OCI-LY7 (cell line): ENCODE measurements around the gene EHBP1. TPM values are rescaled to one million over a fixed set of nuclear protein-coding genes. Genes with fewer than 3 reads are reported as not detected.

Experiments
- BruUV-seq: library from RNA; stranded (reverse); fragments of 400-500 nt; replicated peaks from 2 replicates; lab custom pipeline; 2021; lab: Mats Ljungman, UMichigan
- CTCF ChIA-PET: fragments of 300-600 bp; sonication (Branson Sonifier 250); formaldehyde crosslinking; loops from one replicate; lab custom pipeline; 2022; ENCODE audit warnings: antibody characterized with exemption; ENCODE audit not compliant: unreplicated experiment; lab: Charles Lee
- POLR2A ChIA-PET: fragments of 300-600 bp; sonication (Branson Sonifier 250); formaldehyde crosslinking; loops from one replicate; lab custom pipeline; 2022; ENCODE audit warnings: antibody characterized with exemption; lab: Charles Lee
- DNase-seq: peaks from one replicate; pipeline ENCODE4 v3.0.0-alpha.2; 2015; ENCODE audit warnings: low spot score
- H2AFZ ChIP-seq: fragments of 200-600 bp; sonication (generic), shearing (Covaris generic); 2 replicates; pipeline ENCODE4 v1.6.1; 2014; ENCODE audit warnings: mild to moderate bottlenecking, antibody characterized with exemption, low read length, moderate library complexity
- H3K27ac ChIP-seq: fragments of 200-600 bp; sonication (generic); 2 replicates; pipeline ENCODE4 v1.5.1; 2014; ENCODE audit warnings: mixed run types, low read depth, mild to moderate bottlenecking, moderate library complexity, low read length, inconsistent platforms; ENCODE audit not compliant: poor library complexity, severe bottlenecking
- H3K36me3 ChIP-seq: fragments of 200-600 bp; sonication (generic); 2 replicates; pipeline ENCODE4 v1.6.1; 2014; ENCODE audit warnings: mild to moderate bottlenecking, antibody characterized with exemption, low read length, moderate library complexity, mixed read lengths; ENCODE audit not compliant: insufficient read depth
- H3K4me1 ChIP-seq: fragments of 200-600 bp; sonication (generic); 2 replicates; pipeline ENCODE4 v1.5.1; 2014; ENCODE audit warnings: mild to moderate bottlenecking, low read length; ENCODE audit not compliant: insufficient read depth, poor library complexity, severe bottlenecking
- H3K4me2 ChIP-seq: fragments of 200-600 bp; sonication (generic); 2 replicates; pipeline ENCODE4 v1.6.1; 2014; ENCODE audit warnings: mild to moderate bottlenecking, low read length
- H3K4me3 ChIP-seq: fragments of 200-600 bp; sonication (generic); 2 replicates; pipeline ENCODE4 v1.5.1; 2014; ENCODE audit warnings: mild to moderate bottlenecking, low read depth, low read length; ENCODE audit not compliant: poor library complexity, severe bottlenecking
- H3K79me2 ChIP-seq: fragments of 200-600 bp; sonication (generic); 2 replicates; pipeline ENCODE4 v1.6.1; 2016; ENCODE audit warnings: low read depth, mild to moderate bottlenecking, low read length, moderate library complexity, mixed read lengths; ENCODE audit not compliant: insufficient read depth
- H3K9me2 ChIP-seq: fragments of 200-600 bp; sonication (generic); 2 replicates; pipeline ENCODE4 v1.6.1; 2016; ENCODE audit warnings: mild to moderate bottlenecking, low read length, mixed read lengths; ENCODE audit not compliant: insufficient read depth
- H3K9me3 ChIP-seq: fragments of 200-600 bp; sonication (generic); 2 replicates; pipeline ENCODE4 v1.6.1; 2014; ENCODE audit warnings: mild to moderate bottlenecking, mixed run types, low read length, mixed read lengths
- H4K20me1 ChIP-seq: fragments of 200-600 bp; sonication (generic); 2 replicates; pipeline ENCODE4 v1.6.1; 2014; ENCODE audit warnings: mild to moderate bottlenecking, antibody characterized with exemption, low read length, moderate library complexity, mixed read lengths; ENCODE audit not compliant: insufficient read depth
- EZH2phosphoT487 ChIP-seq: fragments of 200-600 bp; sonication (generic); IDR thresholded peaks from 2 replicates; pipeline ENCODE4 v1.6.1; 2018; ENCODE audit warnings: low read depth, borderline replicate concordance, mild to moderate bottlenecking, mixed run types, antibody characterized with exemption, low read length, moderate library complexity, mixed read lengths
- intact Hi-C: fragments of 100-400 bp; cut with micrococcal nuclease; formaldehyde crosslinking; loops from one replicate; pipeline ENCODE4 v1.10.0; 2022; ENCODE audit not compliant: unreplicated experiment
- total RNA-seq, 2 experiments: library from RNA; depleted of rRNA in 1 of 2; stranded (reverse); fragments of >200 nt in 1 of 2; shearing (Covaris generic) in 1 of 2; gene quantifications; 2 replicates each; pipeline ENCODE4 v1.2.3, GENCODE V29; 2014 to 2022
- TF ChIP-seq, protein P1 (sequence below): fragments of 200-600 bp; sonication (generic); conservative IDR thresholded peaks from 2 replicates; pipeline ENCODE4 v1.5.1; 2014; ENCODE audit warnings: mild to moderate bottlenecking, antibody characterized with exemption, low read length, moderate library complexity, mixed read lengths

Gene EHBP1
- total RNA-seq, 2 experiments from 2014 or later = 26.8 to 34.1 TPM

DNA sequence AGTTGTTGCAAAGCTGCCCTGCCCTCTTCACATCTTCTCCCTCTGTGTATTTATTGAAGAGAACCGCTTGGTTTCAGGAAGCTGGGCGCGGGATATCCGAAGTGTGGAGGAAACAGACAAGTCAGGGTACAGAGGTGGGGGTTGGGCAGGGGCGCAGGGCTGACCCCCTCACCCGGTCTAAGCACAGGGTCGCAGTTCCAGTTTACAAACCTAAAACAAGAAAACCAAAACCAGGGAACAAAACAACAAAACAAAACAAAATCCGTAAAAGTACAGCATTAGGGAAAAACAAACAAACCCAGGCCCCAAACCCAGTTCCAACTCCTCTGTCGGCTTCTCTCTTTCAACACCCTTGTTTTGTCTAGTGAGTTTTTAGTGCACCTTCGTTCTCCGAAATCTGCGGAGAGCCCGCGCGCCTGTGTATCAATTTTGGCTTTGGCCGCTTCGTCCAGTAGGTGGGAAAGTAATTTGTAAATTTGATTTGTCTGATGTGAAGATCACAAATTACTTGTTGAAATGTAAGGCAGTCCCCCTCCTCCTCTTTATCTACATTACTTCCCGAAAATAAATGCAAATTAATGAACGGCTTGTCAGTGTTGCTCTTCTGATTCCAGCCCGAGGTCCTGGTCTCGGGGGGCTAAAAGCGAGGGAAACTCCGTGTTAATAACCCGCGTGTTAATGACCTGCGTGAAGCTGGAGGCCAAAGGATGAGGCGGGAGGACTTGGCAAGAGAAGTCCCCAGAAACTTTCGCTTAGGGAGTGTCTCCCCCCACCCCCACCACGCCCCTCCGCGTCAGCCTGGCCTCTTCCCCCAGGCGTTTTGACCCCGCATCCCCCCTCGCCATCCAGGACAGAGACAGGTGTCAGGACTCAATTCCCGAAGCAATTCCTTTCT lies 352.0 kb downstream of the EHBP1 start:
- ChIA-PET CTCF (no interaction called here), POLR2A (no interaction called here)
- no peaks in the 10 kb centered on the region for H4K20me1 ChIP-seq
- H3K4me1 ChIP-seq = no peaks in the 10 kb centered on the region
- no peaks in the 10 kb centered on the region for H3K36me3 ChIP-seq
- intact Hi-C loops = no loop called here
- no peak for DNase-seq
- no peak overlapping the region for H3K4me3 ChIP-seq
- no peak for TF ChIP-seq EZH2phosphoT487
- TF ChIP-seq, protein P1, sequence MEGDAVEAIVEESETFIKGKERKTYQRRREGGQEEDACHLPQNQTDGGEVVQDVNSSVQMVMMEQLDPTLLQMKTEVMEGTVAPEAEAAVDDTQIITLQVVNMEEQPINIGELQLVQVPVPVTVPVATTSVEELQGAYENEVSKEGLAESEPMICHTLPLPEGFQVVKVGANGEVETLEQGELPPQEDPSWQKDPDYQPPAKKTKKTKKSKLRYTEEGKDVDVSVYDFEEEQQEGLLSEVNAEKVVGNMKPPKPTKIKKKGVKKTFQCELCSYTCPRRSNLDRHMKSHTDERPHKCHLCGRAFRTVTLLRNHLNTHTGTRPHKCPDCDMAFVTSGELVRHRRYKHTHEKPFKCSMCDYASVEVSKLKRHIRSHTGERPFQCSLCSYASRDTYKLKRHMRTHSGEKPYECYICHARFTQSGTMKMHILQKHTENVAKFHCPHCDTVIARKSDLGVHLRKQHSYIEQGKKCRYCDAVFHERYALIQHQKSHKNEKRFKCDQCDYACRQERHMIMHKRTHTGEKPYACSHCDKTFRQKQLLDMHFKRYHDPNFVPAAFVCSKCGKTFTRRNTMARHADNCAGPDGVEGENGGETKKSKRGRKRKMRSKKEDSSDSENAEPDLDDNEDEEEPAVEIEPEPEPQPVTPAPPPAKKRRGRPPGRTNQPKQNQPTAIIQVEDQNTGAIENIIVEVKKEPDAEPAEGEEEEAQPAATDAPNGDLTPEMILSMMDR = no peak
- H3K9me3 ChIP-seq = no peaks in the 10 kb centered on the region
- no peaks in the 10 kb centered on the region for H3K9me2 ChIP-seq
- H3K4me2 ChIP-seq = no peak overlapping the region
- H2AFZ ChIP-seq = no peak overlapping the region
- H3K27ac ChIP-seq = no peak overlapping the region
- no TSS peak for BruUV-seq
- H3K79me2 ChIP-seq = no peaks in the 10 kb centered on the region

DNA sequence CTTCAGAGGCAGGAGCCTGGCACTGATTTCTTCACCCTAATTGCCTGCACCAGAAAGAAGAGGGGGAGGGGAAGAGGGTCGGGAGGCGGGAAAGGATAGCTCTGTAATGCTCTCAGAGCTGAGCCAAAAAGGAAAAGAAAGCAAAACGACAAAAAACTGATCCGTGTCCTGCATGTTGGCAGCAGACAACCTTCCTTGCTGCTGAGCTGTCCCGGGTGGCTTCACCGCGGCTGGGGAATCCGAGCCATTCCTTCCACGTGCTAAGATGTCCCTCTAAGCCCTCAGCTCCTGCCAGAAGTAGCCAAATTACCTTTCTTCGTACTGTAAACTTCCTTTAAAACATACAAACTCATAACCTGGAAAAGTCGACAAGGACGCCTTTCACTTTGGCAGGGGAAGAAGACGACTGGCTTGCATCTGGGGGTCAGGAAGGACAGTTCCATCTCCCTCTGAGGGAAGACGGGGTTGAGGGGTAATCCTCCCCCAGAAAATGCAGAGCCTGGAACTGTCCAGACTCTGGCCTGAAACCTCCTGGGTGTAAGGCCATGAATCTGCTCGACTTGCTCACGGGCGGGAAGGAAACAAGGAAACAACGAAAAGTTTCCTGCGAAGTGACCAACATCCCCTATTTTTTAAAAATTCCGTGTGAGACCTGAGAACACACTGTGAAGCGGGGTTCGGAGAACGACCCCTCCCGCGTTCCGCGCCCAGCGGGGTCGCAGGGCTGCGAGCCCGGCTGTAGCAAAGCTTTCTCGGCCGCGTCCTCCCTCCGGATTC lies 352.8 kb downstream of the EHBP1 start:
- ChIA-PET CTCF (no interaction called here), POLR2A (interaction anchor here (0.6 kb wide), 1 partner anchor 47 kb away, joined by 3 read pairs; no protein-coding TSS in a partner anchor)
- H2AFZ ChIP-seq = no peak overlapping the region
- no peak overlapping the region for H3K4me3 ChIP-seq
- no peak overlapping the region for H3K27ac ChIP-seq
- H3K4me1 ChIP-seq = no peaks in the 10 kb centered on the region
- no peaks in the 10 kb centered on the region for H3K9me3 ChIP-seq
- intact Hi-C loops = no loop called here
- no peaks in the 10 kb centered on the region for H3K79me2 ChIP-seq
- TF ChIP-seq, protein P1 = no peak
- no peak for TF ChIP-seq EZH2phosphoT487
- no peak overlapping the region for H3K4me2 ChIP-seq
- no peaks in the 10 kb centered on the region for H3K36me3 ChIP-seq
- H3K9me2 ChIP-seq = no peaks in the 10 kb centered on the region
- no TSS peak for BruUV-seq
- no peak for DNase-seq
- H4K20me1 ChIP-seq = no peaks in the 10 kb centered on the region
